GM12878 (cell line): ENCODE measurements around the gene BZW2. TPM values are rescaled to one million over a fixed set of nuclear protein-coding genes. Genes with fewer than 3 reads are reported as not detected.
"Not testable (repeated sequence)": the region's sequence is repeated elsewhere in the genome, so short reads cannot be mapped to it uniquely, and the experiment has no call there.

Source experiments
- ATAC-seq: fragments of 200-7000 bp; cut with Tn5 transposase; 3 replicates; pipeline ENCODE4 v1.9.1; 2020; ENCODE audit warnings: mild to moderate bottlenecking, moderate library complexity
- BruUV-seq: library from RNA; stranded (reverse); fragments of 400-500 nt; replicated peaks from 2 replicates; lab custom pipeline; 2021; lab: Mats Ljungman, UMichigan
- CTCF ChIA-PET: fragments of 300-600 bp; sonication (Branson Sonifier 250); formaldehyde crosslinking; extraction: SDS; loops from one replicate; lab custom pipeline; 2021; ENCODE audit warnings: inconsistent platforms; lab: Yijun Ruan, JAX
- POLR2A ChIA-PET: fragments of 350-600 bp; formaldehyde crosslinking; extraction: SDS; loops from one replicate; lab custom pipeline; 2021; ENCODE audit warnings: inconsistent platforms; lab: Charles Lee
- RAD21 ChIA-PET: fragments of 300-600 bp; sonication (Branson Sonifier 250); formaldehyde crosslinking; loops from one replicate; lab custom pipeline; 2023; ENCODE audit warnings: antibody characterized with exemption; ENCODE audit not compliant: unreplicated experiment; lab: Charles Lee
- SMC1A ChIA-PET: fragments of 300-600 bp; sonication (Branson Sonifier 250); formaldehyde crosslinking; loops from one replicate; lab custom pipeline; 2023; ENCODE audit not compliant: unreplicated experiment, uncharacterized antibody; lab: Charles Lee
- DNase-seq: peaks from one replicate; pipeline ENCODE4 v3.0.0-alpha.2; 2011; ENCODE audit warnings: low read depth, low spot score
- FAIRE-seq: peaks from 3 replicates; lab custom pipeline; 2011; peaks lifted over from hg19 to GRCh38; lab: Jason Lieb, UNC
- H2AFZ ChIP-seq: 2 replicates; pipeline ENCODE4 v1.6.0; 2011; ENCODE audit warnings: low read depth, low read length, control low read depth; ENCODE audit not compliant: control insufficient read depth
- H3K27ac ChIP-seq: 2 replicates; pipeline ENCODE4 v1.5.1; 2011; ENCODE audit warnings: control low read depth; ENCODE audit not compliant: control insufficient read depth, insufficient read depth
- H3K27me3 ChIP-seq, 2 experiments: replicated peaks in 1 of 2; 2 replicates each; pipeline versions ENCODE4 v1.6.0 to v1.6.1; 2011; ENCODE audit warnings: low read length in 1 of 2; ENCODE audit not compliant: control insufficient read depth in 2 of 2, insufficient read depth in 2 of 2
- H3K36me3 ChIP-seq, 2 experiments: 2 replicates each; pipeline ENCODE4 v1.5.1; 2011; ENCODE audit warnings: low read length in 1 of 2; ENCODE audit not compliant: control insufficient read depth in 2 of 2, insufficient read depth in 2 of 2
- H3K4me1 ChIP-seq: 2 replicates; pipeline ENCODE4 v1.6.1; 2011; ENCODE audit warnings: mild to moderate bottlenecking, low read length, moderate library complexity, mixed read lengths; ENCODE audit not compliant: control insufficient read depth, insufficient read depth
- H3K4me2 ChIP-seq: 2 replicates; pipeline ENCODE4 v1.6.0; 2011; ENCODE audit warnings: control low read depth; ENCODE audit not compliant: control insufficient read depth, insufficient read depth
- H3K4me3 ChIP-seq: fragments of 200-600 bp; sonication (generic); 2 replicates; pipeline ENCODE4 v1.5.1; 2016
- H3K79me2 ChIP-seq: 2 replicates; pipeline ENCODE4 v1.6.0; 2011; ENCODE audit warnings: low read length; ENCODE audit not compliant: control insufficient read depth, insufficient read depth
- H3K9ac ChIP-seq: 2 replicates; pipeline ENCODE4 v1.8.0; 2011; ENCODE audit warnings: low read length, control low read depth, mixed read lengths; ENCODE audit not compliant: control insufficient read depth, insufficient read depth
- H3K9me3 ChIP-seq: replicated peaks from 3 replicates; pipeline ENCODE4 v1.5.1; 2011; ENCODE audit warnings: mild to moderate bottlenecking, low read length; ENCODE audit not compliant: control insufficient read depth, insufficient read depth
- H4K20me1 ChIP-seq: 2 replicates; pipeline ENCODE4 v1.6.0; 2011; ENCODE audit not compliant: control insufficient read depth, insufficient read depth
- BCL11A ChIP-seq: IDR thresholded peaks from 2 replicates; pipeline ENCODE4 v1.6.1; 2011; ENCODE audit warnings: low read depth, low read length
- FOXM1 ChIP-seq: IDR thresholded peaks from 2 replicates; pipeline ENCODE4 v1.6.1; 2012; ENCODE audit warnings: low read depth, mild to moderate bottlenecking, inconsistent platforms, low read length, moderate library complexity
- MTA3 ChIP-seq: IDR thresholded peaks from 2 replicates; pipeline ENCODE4 v1.6.1; 2012; ENCODE audit warnings: low read length, inconsistent platforms, borderline replicate concordance
- RFX5 ChIP-seq: IDR thresholded peaks from 2 replicates; pipeline ENCODE4 v1.6.1; 2011; ENCODE audit warnings: low read depth, low read length, improper control_type of control experiment
- SMAD1 ChIP-seq: fragments of 450-650 bp; IDR thresholded peaks from 2 replicates; pipeline ENCODE4 v1.6.1; 2018; ENCODE audit warnings: mild to moderate bottlenecking, low read depth; ENCODE audit not compliant: partially characterized antibody
- SMAD5 ChIP-seq: IDR thresholded peaks from 2 replicates; pipeline ENCODE4 v1.6.1; 2016; ENCODE audit warnings: antibody characterized with exemption, low read depth
- SREBF1 ChIP-seq: IDR thresholded peaks from 2 replicates; pipeline ENCODE4 v1.6.1; 2012; ENCODE audit warnings: mild to moderate bottlenecking, low read length
- SRF ChIP-seq, 2 experiments: IDR thresholded peaks; 2 replicates each; pipeline ENCODE4 v1.6.1; 2011; ENCODE audit warnings: low read depth in 2 of 2, low read length in 2 of 2, mild to moderate bottlenecking in 1 of 2, moderate library complexity in 1 of 2
- SUPT20H ChIP-seq: IDR thresholded peaks from 2 replicates; pipeline ENCODE4 v1.6.1; 2011; ENCODE audit warnings: low read depth, mild to moderate bottlenecking, low read length, moderate library complexity, borderline replicate concordance; ENCODE audit not compliant: control insufficient read depth
- TAF1 ChIP-seq: IDR thresholded peaks from 2 replicates; pipeline ENCODE4 v1.6.1; 2011; ENCODE audit warnings: mild to moderate bottlenecking, low read depth, low read length, borderline replicate concordance
- TCF12 ChIP-seq: IDR thresholded peaks from 2 replicates; pipeline ENCODE4 v1.6.1; 2011; ENCODE audit warnings: low read depth, mild to moderate bottlenecking, low read length
- TCF7 ChIP-seq: IDR thresholded peaks from 2 replicates; pipeline ENCODE4 v1.6.1; 2014; ENCODE audit warnings: antibody characterized with exemption, borderline replicate concordance
- WRNIP1 ChIP-seq: IDR thresholded peaks from 2 replicates; pipeline ENCODE4 v1.6.1; 2011; ENCODE audit warnings: low read depth, low read length, improper control_type of control experiment, borderline replicate concordance
- ZNF207 ChIP-seq: fragments of 450-650 bp; IDR thresholded peaks from 2 replicates; pipeline ENCODE4 v1.6.1; 2014; ENCODE audit warnings: antibody characterized with exemption, mild to moderate bottlenecking, borderline replicate concordance
- ZNF622 ChIP-seq: fragments of 450-650 bp; IDR thresholded peaks from 2 replicates; pipeline ENCODE4 v1.6.1; 2017; ENCODE audit warnings: mild to moderate bottlenecking, inconsistent platforms
- WGBS: methylation state at CpG from one replicate; pipeline ENCODE4 v1.1.6; 2016; ENCODE audit warnings: low lambda C conversion rate; ENCODE audit not compliant: insufficient replicate concordance, insufficient coverage; ENCODE audit errors: missing lambda C conversion rate; 5-methylcytosine and 5-hydroxymethylcytosine counted together
- in situ Hi-C: fragments of 300-500 bp; cut with MboI; formaldehyde crosslinking; loops from 9 replicates; pipeline ENCODE4 v1.14.3; 2018; ENCODE audit warnings: mixed read lengths
- intact Hi-C: fragments of 100-400 bp; cut with micrococcal nuclease; formaldehyde crosslinking; loops from one replicate; pipeline ENCODE4 v1.14.2; 2022; ENCODE audit not compliant: unreplicated experiment
- polyA plus RNA-seq, 11 experiments: library from polyadenylated mRNA; depleted of rRNA in 4 of 11; unstranded in 6 of 11; stranded (reverse) in 5 of 11; fragments of >200 nt; fragmentation: Nextera tagmentation in 4 of 11; fragmentation: Illumina TruSeq in 1 of 11; extraction: Ambion mirVana in 4 of 11; extraction: Trizol in 1 of 11; gene quantifications; 1 replicate in 1 of 11; 2 replicates in 10 of 11; pipeline versions ENCODE4 v1.2.1 to v1.2.3, GENCODE V29; 2011 to 2016; ENCODE audit warnings: inconsistent platforms in 2 of 11, missing spikeins in 2 of 11, low read depth in 1 of 11
- total RNA-seq, 4 experiments: library from RNA; depleted of rRNA in 3 of 4; stranded (reverse); fragments of >200 nt in 3 of 4; fragmentation: Illumina TruSeq in 1 of 4; extraction: Trizol in 1 of 4; gene quantifications; 2 replicates each; pipeline versions ENCODE4 v1.2.1 to v1.2.3, GENCODE V29; 2013 to 2021
- TF ChIP-seq, protein P1 (sequence below): IDR thresholded peaks from 2 replicates; pipeline ENCODE4 v1.6.1; 2011; ENCODE audit warnings: mild to moderate bottlenecking, low read depth, low read length, moderate library complexity; ENCODE audit not compliant: insufficient replicate concordance

BZW2 gene
- total and polyA plus RNA-seq, 10 of the 15 experiments (the other 5 are each of a cell fraction or from before 2014, with no cell fraction given): 1.3 to 6.8 (median 3.1) TPM

GRCh38 chr7:16657656-16658279 is 11.8 kb downstream of the BZW2 start:
- H2AFZ ChIP-seq: no peak overlapping the region
- no peaks in the 10 kb centered on the region for H3K9me3 ChIP-seq
- H4K20me1 ChIP-seq: no peaks in the 10 kb centered on the region
- H3K27me3 ChIP-seq: no peaks in the 10 kb centered on the region
- intact Hi-C loops: no loop called here
- TF ChIP-seq, protein P1, sequence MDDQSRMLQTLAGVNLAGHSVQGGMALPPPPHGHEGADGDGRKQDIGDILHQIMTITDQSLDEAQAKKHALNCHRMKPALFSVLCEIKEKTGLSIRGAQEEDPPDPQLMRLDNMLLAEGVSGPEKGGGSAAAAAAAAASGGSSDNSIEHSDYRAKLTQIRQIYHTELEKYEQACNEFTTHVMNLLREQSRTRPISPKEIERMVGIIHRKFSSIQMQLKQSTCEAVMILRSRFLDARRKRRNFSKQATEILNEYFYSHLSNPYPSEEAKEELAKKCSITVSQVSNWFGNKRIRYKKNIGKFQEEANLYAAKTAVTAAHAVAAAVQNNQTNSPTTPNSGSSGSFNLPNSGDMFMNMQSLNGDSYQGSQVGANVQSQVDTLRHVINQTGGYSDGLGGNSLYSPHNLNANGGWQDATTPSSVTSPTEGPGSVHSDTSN: no peak
- no peak for TF ChIP-seq FOXM1
- TF ChIP-seq SUPT20H: no peak
- no peak for TF ChIP-seq TCF12
- no peak for TF ChIP-seq ZNF207
- TF ChIP-seq ZNF622: no peak
- no peak for TF ChIP-seq SRF (IDR thresholded peaks at IDR 0.05; ENCODE audit: low read depth in 2 of 2, low read length in 2 of 2)
- no peak for TF ChIP-seq TAF1
- no peak for TF ChIP-seq BCL11A
- no peak for TF ChIP-seq SMAD5
- TF ChIP-seq WRNIP1: no peak
- no peak for TF ChIP-seq RFX5
- TF ChIP-seq MTA3: no peak
- no peak for TF ChIP-seq TCF7
- no peak for TF ChIP-seq SREBF1
- no peak for TF ChIP-seq SMAD1
- TF ChIP-seq, all 136 proteins: peak for 0
- no peak overlapping the region for H3K9ac ChIP-seq
- ChIA-PET POLR2A (no interaction called here), SMC1A (no interaction called here), CTCF (no interaction called here), RAD21 (no interaction called here)
- ATAC-seq: no peak
- DNase-seq: no peak
- no TSS peak for BruUV-seq
- no peak overlapping the region for H3K4me2 ChIP-seq
- in situ Hi-C loops: no loop called here
- H3K36me3 ChIP-seq: no peaks in the 10 kb centered on the region
- 92% methylated on average over 4 of the region's 4 CpGs for WGBS
- H3K79me2 ChIP-seq: no peaks in the 10 kb centered on the region
- no peak for FAIRE-seq
- no peak overlapping the region for H3K4me3 ChIP-seq
- no peaks in the 10 kb centered on the region for H3K4me1 ChIP-seq
- H3K27ac ChIP-seq: no peak overlapping the region

- H3K9ac ChIP-seq, BruUV-seq, POLR2A ChIA-PET, H3K27ac ChIP-seq, H3K9me3 ChIP-seq, RAD21 ChIA-PET, H3K27me3 ChIP-seq, ATAC-seq, H2AFZ ChIP-seq, CTCF ChIA-PET, H3K4me1 ChIP-seq, H4K20me1 ChIP-seq, DNase-seq, SMC1A ChIA-PET, H3K4me2 ChIP-seq, intact Hi-C loops, H3K79me2 ChIP-seq, H3K4me3 ChIP-seq, in situ Hi-C loops, H3K36me3 ChIP-seq, FAIRE-seq: not testable (repeated sequence)
- WGBS: 41% methylated on average over 8 of the region's 8 CpGs
These were observed 14.0 kb downstream of the BZW2 start for GRCh38 chr7:16659854-16660497.
